Type B pancreatic cell (in vitro differentiated cells): ENCODE measurements around the gene WNT3. TPM values are rescaled to one million over a fixed set of nuclear protein-coding genes. Genes with fewer than 3 reads are reported as not detected.
A peak's percentile ranks its signal among the peaks of the same experiment; 100 is the strongest.
"Not testable (repeated sequence)": the region's sequence is repeated elsewhere in the genome, so short reads cannot be mapped to it uniquely, and the experiment has no call there.

ENCODE experiments used
- DNase-seq: peaks from one replicate; pipeline ENCODE4 v3.0.0; 2021; ENCODE audit warnings: mixed read lengths; ENCODE audit not compliant: unreplicated experiment; ENCODE audit errors: extremely low spot score
- H3K27ac Mint-ChIP-seq: 2 replicates; pipeline ENCODE4 v1.8.0; 2021; ENCODE audit warnings: mild to moderate bottlenecking, mixed read lengths
- H3K27me3 Mint-ChIP-seq: 2 replicates; pipeline ENCODE4 v1.8.0; 2021; ENCODE audit warnings: mixed read lengths
- H3K36me3 Mint-ChIP-seq: 2 replicates; pipeline ENCODE4 v1.8.0; 2021; ENCODE audit warnings: mixed read lengths
- H3K4me1 Mint-ChIP-seq: one replicate; pipeline ENCODE4 v1.8.0; 2021; ENCODE audit warnings: mixed read lengths; ENCODE audit not compliant: unreplicated experiment
- H3K4me3 Mint-ChIP-seq: 2 replicates; pipeline ENCODE4 v1.8.0; 2021; ENCODE audit warnings: mild to moderate bottlenecking, mixed read lengths
- H3K9me3 Mint-ChIP-seq: 2 replicates; pipeline ENCODE4 v1.8.0; 2021; ENCODE audit warnings: mixed read lengths
- total RNA-seq: library from RNA; stranded (reverse); gene quantifications from 2 replicates; pipeline ENCODE4 v1.2.1, GENCODE V29; 2021; ENCODE audit warnings: low replicate concordance
- TF ChIP-seq, protein P1 (sequence below): fragments of 200-600 bp; sonication (generic); conservative IDR thresholded peaks from 2 replicates; pipeline ENCODE4 v1.5.0; 2021; ENCODE audit warnings: antibody characterized with exemption, mild to moderate bottlenecking

Gene WNT3
- total RNA-seq, 1 donor from 2014 or later: 14.1 TPM

GRCh38 chr17:46841561-46842379 is 23.3 kb upstream of the WNT3 start:
- H3K4me1 Mint-ChIP-seq: no peaks in the 10 kb centered on the region
- H3K36me3 Mint-ChIP-seq: no peaks in the 10 kb centered on the region
- H3K4me3 Mint-ChIP-seq: no peak overlapping the region
- no peak for DNase-seq
- TF ChIP-seq, protein P1, sequence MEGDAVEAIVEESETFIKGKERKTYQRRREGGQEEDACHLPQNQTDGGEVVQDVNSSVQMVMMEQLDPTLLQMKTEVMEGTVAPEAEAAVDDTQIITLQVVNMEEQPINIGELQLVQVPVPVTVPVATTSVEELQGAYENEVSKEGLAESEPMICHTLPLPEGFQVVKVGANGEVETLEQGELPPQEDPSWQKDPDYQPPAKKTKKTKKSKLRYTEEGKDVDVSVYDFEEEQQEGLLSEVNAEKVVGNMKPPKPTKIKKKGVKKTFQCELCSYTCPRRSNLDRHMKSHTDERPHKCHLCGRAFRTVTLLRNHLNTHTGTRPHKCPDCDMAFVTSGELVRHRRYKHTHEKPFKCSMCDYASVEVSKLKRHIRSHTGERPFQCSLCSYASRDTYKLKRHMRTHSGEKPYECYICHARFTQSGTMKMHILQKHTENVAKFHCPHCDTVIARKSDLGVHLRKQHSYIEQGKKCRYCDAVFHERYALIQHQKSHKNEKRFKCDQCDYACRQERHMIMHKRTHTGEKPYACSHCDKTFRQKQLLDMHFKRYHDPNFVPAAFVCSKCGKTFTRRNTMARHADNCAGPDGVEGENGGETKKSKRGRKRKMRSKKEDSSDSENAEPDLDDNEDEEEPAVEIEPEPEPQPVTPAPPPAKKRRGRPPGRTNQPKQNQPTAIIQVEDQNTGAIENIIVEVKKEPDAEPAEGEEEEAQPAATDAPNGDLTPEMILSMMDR: peak; percentile 93
- H3K27ac Mint-ChIP-seq: no peak overlapping the region
- peaks cover 11% of the 10 kb centered on the region for H3K9me3 Mint-ChIP-seq
- peaks cover 34% of the 10 kb centered on the region for H3K27me3 Mint-ChIP-seq

DNA sequence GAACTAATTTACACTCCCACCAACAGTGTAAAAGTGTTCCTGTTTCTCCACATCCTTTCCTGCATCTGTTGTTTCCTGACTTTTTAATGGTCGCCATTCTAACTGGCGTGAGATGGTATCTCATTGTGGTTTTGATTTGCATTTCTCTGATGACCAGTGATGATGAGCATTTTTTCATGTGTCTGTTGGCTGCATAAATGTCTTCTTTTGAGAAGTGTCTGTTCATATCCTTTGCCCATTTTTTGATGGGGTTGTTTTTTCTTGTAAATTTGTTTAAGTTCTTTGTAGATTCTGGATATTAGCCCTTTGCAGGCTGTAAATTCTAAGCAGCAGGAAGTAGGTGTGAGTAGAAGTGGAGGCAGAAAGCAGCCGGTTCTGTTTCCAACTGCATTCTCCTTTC is 22.1 kb upstream of the WNT3 start:
- not testable (repeated sequence) for H3K36me3 Mint-ChIP-seq, H3K27ac Mint-ChIP-seq, DNase-seq, H3K4me1 Mint-ChIP-seq
- H3K4me3 Mint-ChIP-seq: peak overlapping the region; percentile 12
- H3K9me3 Mint-ChIP-seq: peaks cover 11% of the 10 kb centered on the region
- H3K27me3 Mint-ChIP-seq: peaks cover 30% of the 10 kb centered on the region

DNA sequence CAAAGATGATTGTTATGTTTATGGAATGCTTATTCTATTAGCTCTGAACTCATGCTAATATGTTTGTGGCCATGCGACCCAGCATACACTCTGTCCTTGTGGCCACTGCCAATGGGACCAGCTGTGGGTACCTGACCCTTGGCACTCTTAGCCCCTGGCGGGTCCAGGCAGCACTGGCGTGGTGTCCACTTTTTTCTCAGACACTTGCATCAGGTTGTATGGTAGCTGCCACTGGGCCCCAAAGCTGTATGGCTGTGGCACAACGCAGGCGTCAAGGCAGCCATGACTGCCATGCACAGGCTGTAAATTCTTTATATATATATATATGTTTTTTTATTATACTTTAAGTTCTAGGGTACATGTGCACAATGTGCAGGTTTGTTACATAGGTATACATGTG is 20.7 kb upstream of the WNT3 start:
- TF ChIP-seq, protein P1: no peak
- Mint-ChIP-seq H3K27me3 (peaks cover 27% of the 10 kb centered on the region), H3K4me3 (no peak overlapping the region), H3K27ac (no peak overlapping the region), H3K4me1 (peaks cover 11% of the 10 kb centered on the region), H3K36me3 (no peaks in the 10 kb centered on the region), H3K9me3 (peaks cover 11% of the 10 kb centered on the region)
- no peak for DNase-seq

DNA sequence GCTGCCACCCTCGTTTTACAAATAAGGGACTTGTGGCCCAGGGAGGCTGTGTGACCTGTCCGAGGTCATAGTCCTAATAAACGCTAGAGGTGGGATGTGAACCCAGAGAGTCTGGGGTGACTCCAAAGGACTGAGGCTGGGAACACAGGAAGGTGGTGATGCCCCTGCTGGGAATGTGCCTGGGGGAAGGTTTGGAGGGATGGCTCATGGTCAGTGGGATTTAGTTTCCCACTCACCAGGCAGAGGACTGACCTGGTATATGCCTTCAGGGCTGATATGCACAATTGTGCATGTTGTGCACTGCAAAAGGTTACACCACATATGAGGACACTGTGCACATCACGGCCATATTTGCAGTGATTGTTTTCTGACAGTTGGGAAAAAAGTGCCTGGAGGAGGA is 19.0 kb upstream of the WNT3 start:
- DNase-seq: no peak
- H3K9me3 Mint-ChIP-seq: peaks cover under 1% of the 10 kb centered on the region
- peaks cover 24% of the 10 kb centered on the region for H3K27me3 Mint-ChIP-seq
- H3K36me3 Mint-ChIP-seq: no peaks in the 10 kb centered on the region
- no peak overlapping the region for H3K27ac Mint-ChIP-seq
- H3K4me3 Mint-ChIP-seq: no peak overlapping the region
- TF ChIP-seq, protein P1: no peak
- H3K4me1 Mint-ChIP-seq: peaks cover 25% of the 10 kb centered on the region

DNA sequence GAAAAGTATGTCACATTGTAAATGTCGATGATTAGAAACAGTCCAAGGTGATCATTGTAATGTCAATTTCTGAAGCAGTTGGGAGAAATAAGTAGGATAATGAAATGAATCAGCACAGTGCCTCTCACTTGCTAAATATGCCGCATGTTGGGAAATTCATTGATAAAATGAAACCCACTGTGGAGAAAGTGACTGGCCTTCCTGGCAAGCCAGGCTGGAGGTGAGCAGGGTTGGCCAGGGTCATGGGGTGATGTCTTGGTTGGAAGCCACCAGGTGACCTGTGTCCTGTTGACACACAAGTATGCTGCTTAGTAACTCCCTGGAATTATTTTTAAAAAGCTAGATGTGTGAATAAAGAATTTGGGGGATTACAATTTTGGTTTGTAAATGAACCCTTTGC is 18.0 kb upstream of the WNT3 start:
- Mint-ChIP-seq H3K27me3 (peaks cover 25% of the 10 kb centered on the region), H3K27ac (no peak overlapping the region), H3K9me3 (no peaks in the 10 kb centered on the region), H3K4me3 (no peak overlapping the region), H3K4me1 (peaks cover 30% of the 10 kb centered on the region), H3K36me3 (no peaks in the 10 kb centered on the region)
- TF ChIP-seq, protein P1: no peak
- no peak for DNase-seq

GRCh38 chr17:46834846-46835245 is 16.4 kb upstream of the WNT3 start:
- peaks cover 34% of the 10 kb centered on the region for H3K4me1 Mint-ChIP-seq
- no peaks in the 10 kb centered on the region for H3K9me3 Mint-ChIP-seq
- TF ChIP-seq, protein P1: no peak
- H3K27ac Mint-ChIP-seq: no peak overlapping the region
- H3K4me3 Mint-ChIP-seq: no peak overlapping the region
- H3K27me3 Mint-ChIP-seq: peaks cover 13% of the 10 kb centered on the region
- no peak for DNase-seq
- no peaks in the 10 kb centered on the region for H3K36me3 Mint-ChIP-seq
